Midbrain (tissue), 1 donor: Measurements from ENCODE around the gene C4B.
A peak's percentile ranks its signal among the peaks of the same experiment; 100 is the strongest.
"Not testable (repeated sequence)": the region's sequence is repeated elsewhere in the genome, so short reads cannot be mapped to it uniquely, and the experiment has no call there.

Source experiments
- DNase-seq: peaks from one replicate; lab custom pipeline; 2025; lab: John Stamatoyannopoulos, UW

C4B gene

DNA sequence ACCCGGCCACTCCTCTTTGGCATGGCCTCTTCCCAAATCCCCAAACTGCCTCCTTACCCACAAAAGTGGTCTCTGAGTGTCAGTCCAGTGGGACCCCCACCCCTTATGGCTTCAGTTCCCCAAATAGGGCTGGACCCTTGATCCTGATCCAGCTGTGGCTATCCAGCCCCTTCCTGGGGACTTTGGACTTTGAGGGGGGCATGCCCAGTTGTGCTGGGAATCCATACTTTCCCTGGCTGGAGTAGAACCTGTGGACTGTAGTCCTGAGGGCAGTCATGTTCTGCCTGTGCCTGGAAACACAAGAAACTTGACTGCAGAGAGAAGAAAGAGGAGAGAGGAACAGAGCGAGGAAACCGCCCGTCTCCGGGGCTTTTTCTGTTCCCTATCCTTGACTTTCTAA is 22.5 kb downstream of the C4B start:
- DNase-seq = not testable (repeated sequence)

DNA sequence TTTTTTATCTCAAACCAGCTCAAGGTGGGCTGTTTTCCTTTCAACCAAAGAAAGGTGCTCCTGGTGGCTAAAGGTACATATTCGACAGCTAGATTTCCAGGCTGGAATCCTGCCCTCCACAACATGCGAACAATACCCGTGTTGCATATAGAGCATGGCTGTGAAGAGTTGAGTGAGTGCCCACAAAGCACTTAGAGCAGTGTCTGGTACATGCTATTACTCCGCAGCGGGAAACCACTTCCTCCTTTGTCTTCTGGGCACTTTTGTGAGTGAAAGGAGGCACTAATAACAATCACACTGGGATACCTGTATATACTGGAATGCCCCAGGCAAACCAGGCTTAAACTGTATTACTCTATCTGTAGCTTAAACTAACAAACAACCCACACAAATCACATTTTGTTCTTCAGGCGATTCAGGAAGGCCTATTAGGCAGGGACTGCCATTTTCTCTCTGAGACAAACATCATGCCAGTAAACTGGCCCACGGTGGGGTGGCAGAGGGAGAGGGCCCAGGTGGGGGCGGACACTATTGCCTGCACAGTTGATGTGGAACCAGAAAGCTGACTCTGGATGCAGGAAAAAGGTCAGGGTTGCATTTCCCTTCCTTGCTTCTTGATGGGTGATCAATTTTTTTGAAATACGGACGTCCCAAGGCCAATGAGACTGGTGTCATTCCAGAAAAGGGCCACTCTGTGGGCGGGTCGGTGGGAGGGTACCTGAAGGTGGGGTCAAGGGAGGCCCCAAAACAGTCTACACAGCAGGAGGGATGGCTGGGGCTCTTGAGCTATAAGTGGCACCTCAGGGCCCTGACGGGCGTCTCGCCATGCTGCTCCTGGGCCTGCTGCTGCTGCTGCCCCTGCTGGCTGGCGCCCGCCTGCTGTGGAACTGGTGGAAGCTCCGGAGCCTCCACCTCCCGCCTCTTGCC is 23.3 kb downstream of the C4B start, which contains the start of gene CYP21A2:
Gene CYP21A2 (plus strand): TSS at position 818 of the 927 bp plus-strand sequence. CDS start 8 bp downstream, at position 826.
- DNase-seq = not testable (repeated sequence)

DNA sequence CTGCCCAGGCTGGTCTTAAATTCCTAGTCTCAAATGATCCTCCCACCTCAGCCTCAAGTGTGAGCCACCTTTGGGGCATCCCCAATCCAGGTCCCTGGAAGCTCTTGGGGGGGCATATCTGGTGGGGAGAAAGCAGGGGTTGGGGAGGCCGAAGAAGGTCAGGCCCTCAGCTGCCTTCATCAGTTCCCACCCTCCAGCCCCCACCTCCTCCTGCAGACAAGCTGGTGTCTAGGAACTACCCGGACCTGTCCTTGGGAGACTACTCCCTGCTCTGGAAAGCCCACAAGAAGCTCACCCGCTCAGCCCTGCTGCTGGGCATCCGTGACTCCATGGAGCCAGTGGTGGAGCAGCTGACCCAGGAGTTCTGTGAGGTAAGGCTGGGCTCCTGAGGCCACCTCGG is 24.3 kb downstream of the C4B start:
- not testable (repeated sequence) for DNase-seq

DNA sequence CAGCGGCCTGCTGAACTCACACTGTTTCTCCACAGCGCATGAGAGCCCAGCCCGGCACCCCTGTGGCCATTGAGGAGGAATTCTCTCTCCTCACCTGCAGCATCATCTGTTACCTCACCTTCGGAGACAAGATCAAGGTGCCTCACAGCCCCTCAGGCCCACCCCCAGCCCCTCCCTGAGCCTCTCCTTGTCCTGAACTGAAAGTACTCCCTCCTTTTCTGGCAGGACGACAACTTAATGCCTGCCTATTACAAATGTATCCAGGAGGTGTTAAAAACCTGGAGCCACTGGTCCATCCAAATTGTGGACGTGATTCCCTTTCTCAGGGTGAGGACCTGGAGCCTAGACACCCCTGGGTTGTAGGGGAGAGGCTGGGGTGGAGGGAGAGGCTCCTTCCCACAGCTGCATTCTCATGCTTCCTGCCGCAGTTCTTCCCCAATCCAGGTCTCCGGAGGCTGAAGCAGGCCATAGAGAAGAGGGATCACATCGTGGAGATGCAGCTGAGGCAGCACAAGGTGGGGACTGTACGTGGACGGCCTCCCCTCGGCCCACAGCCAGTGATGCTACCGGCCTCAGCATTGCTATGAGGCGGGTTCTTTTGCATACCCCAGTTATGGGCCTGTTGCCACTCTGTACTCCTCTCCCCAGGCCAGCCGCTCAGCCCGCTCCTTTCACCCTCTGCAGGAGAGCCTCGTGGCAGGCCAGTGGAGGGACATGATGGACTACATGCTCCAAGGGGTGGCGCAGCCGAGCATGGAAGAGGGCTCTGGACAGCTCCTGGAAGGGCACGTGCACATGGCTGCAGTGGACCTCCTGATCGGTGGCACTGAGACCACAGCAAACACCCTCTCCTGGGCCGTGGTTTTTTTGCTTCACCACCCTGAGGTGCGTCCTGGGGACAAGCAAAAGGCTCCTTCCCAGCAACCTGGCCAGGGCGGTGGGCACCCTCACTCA is 25.0 kb downstream of the C4B start:
- not testable (repeated sequence) for DNase-seq

DNA sequence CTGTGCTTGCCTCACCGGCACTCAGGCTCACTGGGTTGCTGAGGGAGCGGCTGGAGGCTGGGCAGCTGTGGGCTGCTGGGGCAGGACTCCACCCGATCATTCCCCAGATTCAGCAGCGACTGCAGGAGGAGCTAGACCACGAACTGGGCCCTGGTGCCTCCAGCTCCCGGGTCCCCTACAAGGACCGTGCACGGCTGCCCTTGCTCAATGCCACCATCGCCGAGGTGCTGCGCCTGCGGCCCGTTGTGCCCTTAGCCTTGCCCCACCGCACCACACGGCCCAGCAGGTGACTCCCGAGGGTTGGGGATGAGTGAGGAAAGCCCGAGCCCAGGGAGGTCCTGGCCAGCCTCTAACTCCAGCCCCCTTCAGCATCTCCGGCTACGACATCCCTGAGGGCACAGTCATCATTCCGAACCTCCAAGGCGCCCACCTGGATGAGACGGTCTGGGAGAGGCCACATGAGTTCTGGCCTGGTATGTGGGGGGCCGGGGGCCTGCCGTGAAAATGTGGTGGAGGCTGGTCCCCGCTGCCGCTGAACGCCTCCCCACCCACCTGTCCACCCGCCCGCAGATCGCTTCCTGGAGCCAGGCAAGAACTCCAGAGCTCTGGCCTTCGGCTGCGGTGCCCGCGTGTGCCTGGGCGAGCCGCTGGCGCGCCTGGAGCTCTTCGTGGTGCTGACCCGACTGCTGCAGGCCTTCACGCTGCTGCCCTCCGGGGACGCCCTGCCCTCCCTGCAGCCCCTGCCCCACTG is 25.9 kb downstream of the C4B start:
- DNase-seq = not testable (repeated sequence)

DNA sequence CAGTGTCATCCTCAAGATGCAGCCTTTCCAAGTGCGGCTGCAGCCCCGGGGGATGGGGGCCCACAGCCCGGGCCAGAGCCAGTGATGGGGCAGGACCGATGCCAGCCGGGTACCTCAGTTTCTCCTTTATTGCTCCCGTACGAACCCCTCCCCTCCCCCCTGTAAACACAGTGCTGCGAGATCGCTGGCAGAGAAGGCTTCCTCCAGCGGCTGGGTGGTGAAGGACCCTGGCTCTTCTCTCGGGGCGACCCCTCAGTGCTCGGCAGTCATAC is 26.4 kb downstream of the C4B start:
- not testable (repeated sequence) for DNase-seq

DNA sequence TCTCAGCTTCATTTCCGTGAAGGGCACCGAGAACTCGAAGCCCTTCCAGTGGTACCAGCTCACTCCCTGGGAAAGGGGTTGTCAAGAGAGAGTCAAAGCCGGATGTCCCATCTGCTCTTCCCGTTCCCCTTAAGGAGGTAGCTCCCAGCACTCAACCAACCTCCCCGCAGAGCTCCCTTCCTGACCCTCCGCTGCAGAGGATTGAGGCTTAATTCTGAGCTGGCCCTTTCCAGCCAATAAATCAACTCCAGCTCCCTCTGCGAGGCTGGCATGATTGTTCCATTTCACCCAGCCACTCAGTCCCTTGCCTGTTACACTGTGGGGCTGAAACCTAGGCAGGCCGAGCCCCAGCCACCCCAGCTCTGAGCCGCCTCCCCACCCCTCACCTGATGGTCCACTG is 26.8 kb downstream of the C4B start:
- not testable (repeated sequence) for DNase-seq

DNA sequence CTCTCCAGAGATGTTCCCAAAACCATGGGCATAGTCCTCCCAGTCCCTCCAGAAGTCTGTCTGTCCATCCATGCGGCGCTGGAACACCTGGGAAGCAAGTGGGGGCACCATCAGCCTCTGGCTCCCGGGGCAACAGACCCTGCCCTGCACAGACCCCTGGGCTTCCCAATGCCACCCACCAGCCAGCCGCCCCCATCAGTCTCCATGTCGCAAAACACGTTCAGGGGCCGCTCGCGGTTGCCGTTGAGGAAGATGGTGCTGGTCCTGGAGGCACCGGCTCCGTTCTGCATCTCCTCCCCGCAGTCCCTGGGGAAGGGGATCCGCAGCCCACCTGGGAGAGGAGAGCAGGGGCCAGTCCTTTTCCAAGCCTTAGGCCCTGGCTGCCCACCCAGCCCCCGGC is 27.7 kb downstream of the C4B start:
- DNase-seq = not testable (repeated sequence)

DNA sequence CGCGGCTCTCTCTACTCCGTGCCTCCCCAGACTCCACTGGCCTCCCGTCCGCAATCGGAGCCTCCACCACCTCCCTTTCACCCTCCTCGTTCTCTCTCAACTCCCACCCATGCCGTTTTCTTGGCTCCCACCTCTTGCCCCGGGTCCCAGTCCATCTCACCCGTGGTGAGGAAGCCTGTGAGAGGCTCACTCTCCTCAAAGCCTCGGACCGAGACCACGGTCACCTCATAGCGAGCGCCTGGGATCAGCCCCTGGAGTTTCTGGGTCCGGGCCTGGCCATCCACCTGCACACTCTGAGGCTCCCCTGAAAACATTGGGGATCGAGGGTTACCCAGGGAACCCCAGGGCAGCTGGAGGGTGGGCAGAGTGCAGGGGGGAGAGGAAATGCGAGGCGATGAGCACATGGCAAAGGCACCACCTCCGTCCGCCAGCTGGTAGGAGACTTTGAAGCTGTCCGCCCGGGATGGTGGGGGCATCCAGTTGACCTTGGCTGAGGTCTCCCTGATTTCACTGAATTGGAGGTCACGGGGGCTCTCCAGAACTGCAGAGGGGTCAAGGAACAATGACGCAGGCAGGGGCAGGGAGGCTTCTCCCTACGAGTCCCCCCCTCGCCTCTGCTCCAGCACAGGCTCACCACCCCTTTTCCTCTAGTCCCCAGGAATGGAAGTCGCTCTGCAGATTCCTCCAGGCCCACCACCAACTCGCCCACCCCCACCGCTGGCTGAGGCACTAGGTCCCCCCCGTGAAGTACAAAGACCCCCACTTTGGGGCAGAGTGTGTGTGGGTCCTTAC is 29.2 kb downstream of the C4B start:
- not testable (repeated sequence) for DNase-seq

DNA sequence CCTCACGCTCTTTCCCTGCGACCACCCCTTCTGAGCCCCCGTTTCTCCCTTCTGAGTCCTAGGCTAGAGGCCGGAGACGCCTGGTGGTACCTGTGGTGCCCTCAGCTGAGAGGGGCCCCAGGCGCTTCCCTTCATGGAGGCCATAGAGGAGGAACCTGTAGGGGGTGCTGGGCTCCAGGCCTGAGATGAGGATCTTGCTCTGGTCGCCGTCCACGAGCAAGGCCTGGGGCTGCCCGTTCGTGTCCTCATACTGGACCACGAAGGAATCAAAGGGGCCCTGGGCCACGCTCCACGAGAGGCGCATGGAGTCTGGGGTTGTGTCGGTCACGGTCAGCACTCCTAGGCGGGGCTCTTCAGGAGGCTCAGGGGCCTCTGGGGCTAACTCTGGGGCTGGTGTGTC is 30.3 kb downstream of the C4B start:
- not testable (repeated sequence) for DNase-seq

DNA sequence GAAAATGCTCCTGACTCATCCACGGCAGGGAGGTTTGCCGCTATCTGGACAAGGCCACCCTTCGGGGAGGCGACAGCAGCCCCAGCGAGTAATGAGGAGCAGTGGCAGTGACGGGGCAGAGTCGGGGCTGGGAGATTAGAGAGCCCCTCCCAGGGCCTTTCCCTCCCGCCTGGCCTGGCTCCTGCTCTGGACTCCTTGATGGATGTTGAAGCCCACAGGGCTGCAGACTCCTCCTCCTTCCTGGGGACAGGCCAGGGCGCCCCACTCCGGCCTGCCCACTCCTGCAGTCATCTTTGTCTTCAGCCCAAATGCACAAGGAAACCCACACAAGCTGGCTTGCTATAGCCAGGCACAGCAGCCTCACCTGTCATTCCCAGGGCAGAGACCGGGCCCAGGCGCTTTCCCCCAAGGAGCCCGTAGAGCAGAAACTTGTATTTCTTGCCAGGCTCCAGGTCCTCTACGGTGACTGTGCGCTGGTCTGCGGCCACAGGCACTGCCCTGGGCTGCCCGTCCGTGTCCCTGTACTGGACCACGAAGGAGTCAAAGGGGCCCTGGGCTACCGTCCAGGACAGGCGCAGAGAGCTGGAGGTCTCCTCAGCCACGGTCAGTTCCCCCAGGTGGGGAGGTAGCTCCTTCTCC is 31.3 kb downstream of the C4B start:
- DNase-seq = no peak

DNA sequence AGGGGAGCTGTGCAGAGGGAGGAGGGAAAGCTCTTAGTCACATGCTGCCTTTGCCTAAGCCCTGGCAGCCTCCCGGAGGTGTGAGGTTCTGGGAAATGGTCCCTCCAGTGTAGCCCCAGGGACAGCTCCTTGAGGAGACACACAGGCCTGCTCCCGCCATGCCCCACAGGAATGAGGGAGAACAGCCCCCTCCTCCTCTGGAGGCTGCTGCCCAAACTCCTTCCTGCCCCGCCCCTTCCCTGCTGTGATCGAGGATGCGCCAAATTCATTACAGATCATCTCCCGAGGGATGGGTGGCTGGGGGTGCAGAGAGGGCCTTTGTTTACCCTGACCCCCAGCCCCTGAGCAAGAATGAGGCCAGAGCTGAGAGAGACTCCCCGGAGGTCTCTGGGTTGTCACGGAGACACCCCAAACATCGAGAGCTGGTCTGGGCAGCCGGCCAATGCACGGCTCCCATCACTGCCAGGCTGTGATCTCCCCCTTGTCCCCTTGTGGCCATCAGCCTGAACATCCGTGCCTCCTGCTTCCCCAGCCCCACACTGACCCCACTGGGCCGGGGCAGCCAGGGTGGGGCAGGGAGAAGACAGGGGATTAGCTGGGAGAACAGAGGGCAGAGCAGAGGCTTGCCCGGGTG is 32.0 kb downstream of the C4B start:
- peak; percentile 8 for DNase-seq

DNA sequence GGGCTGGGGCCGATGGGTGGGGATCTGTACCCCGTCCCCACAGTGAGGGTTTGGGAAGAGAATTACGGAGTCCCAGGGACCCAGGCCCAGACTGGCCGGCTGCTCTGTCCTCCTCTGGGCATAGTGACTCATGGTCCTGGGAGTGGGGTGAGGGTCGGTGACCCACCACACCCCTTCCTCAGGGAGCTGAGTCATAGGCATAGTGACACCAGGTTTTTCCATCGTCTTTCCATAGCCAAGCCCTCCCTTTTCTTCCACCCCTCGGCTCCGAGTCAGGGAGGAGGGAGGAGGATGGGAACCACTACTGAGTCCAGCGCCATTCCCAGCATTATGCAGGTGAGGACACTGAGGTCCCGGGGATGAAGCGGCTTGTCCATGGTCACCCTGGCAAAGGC is 32.5 kb downstream of the C4B start:
- DNase-seq = no peak

DNA sequence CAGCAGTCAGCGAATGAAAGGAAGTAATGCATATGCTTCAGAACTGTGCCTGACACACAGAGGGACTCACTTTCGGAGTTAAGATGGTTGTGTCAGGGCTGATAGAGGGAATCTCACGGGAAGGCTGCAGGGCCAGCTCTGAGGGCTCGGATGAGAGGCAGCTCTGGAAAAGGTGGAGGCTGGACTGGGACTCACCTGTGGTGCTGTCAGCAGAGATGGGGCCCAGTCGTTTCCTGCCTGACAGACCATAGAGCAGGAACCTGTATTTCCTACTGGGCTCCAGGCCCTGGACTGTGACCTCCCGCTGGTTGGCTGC is 32.9 kb downstream of the C4B start:
- no peak for DNase-seq

DNA sequence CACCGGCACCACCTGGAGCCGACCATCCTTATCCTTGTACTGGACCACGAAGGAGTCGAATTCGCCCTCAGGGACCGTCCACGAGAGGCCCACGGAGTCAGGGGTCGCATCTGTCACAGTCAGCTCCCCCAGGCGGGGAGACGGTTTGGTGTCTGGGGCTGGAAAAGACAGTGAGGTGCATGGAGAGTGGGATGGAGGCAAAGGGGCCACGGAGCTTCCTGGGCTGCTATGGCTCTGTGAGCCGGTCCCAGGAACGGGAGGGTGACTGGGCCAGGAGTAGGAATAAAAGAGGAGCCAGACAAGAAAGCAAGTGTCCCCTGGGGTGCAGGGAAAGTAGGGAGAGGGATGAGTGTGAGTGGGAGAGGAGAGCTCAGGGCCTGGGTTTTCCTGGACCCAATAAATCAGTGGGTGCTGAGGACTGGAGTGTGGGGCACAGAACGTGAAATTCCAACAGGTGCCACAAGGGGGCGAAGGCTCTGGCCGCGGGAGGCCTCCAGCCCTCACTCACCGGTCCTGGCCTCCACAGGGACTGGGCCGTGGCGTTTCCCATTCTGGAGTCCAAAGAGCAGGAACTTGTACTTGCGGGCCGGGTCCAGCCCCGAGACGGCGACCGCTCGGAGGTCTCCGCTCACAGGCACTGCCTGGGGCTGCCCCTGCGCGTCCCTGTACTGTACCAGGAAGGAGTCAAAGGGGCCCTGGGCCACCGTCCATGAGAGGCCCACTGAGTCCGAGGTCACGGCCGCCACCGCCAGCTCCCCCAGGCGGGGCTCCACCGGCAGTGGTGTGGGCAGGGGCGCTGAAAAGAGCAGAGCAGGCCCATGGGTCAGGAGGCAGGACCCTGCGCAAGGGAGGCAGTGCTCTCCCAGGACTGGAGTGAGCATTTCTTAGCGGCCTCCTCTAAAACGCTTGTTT is 33.5 kb downstream of the C4B start:
- DNase-seq = peak; percentile 52

DNA sequence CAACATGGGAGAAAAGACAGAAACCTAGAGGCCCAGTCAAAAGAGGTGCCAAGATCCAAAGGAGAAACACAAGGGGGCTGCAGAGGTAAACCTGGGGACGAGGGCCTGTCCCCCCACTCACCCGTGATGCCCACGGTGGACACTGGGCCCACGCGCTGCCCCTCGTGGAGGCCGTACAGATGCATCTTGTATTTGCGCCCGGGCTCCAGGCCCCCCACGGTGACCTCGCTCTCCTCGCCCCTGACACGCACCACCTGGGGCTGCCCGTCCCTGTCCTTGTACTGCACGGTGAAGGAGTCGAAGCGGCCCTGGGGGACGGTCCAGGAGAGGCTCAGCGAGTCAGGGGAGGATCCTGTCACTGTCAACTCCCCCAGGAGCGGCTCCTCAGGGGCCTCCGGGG is 34.6 kb downstream of the C4B start:
- not testable (repeated sequence) for DNase-seq

DNA sequence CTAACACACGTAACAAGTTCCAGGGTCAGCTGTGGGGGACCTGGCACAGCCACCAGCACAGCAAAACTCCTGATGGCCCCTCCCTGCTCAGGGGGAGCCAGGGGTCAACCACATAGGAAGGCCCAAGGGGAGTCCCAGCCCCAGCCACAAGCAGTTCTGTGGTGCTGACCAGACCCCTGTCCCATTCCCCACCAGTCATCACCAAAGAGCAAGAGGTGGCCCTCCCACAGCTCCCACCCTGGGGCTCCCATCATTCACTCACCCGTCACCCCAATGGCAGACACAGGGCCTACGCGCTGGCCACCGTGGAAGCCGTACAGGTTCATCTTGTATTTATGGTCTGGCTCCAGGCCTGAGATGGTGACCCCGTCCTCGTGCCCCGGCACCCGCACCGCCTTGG is 35.1 kb downstream of the C4B start:
- not testable (repeated sequence) for DNase-seq

DNA sequence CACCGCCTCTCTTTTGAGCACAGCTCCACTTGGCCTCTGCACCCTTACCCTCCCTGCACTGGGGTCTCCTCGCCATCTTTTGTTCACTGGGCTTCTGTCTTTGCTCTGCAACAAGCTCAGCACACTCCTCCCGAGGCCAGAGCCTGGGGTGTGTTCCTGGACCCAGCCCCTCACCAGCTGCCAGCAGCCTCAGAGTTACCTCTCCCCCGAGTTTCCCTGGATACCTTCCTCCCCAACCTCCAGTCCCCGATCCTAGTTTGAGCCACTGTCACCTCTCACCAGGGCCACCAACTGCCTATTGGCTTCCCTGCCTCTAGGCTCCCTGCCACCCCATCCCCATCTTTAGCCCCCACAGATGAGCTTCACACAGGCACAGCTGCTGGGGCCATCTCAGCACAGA is 36.0 kb downstream of the C4B start:
- DNase-seq = no peak

DNA sequence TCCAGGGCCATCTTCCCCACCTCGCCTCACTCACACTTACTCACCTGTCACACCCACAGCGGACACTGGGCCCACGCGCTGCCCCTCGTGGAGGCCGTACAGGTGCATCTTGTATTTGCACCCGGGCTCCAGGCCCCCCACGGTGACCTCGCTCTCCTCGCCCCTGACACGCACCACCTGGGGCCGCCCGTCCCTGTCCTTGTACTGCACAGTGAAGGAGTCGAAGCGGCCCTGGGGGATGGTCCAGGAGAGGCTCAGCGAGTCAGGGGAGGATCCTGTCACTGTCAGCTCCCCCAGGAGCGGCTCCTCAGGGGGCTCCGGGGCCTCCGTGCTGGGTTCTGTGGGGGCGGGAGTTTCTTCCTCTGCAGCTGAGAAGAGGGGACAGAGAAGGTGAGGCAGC is 38.0 kb downstream of the C4B start:
- DNase-seq = not testable (repeated sequence)
